GM18867 (cell line): ENCODE results near the gene ACAA1.
"Not testable (repeated sequence)": the region's sequence is repeated elsewhere in the genome, so short reads cannot be mapped to it uniquely, and the experiment has no call there.

Experiments
- ATAC-seq: cut with Tn5 transposase; IDR thresholded peaks from one replicate; pipeline ENCODE4 v1.9.1; 2021; ENCODE audit warnings: mild to moderate bottlenecking, moderate library complexity; ENCODE audit not compliant: unreplicated experiment

Gene ACAA1

GRCh38 chr3:38083871-38084333 is 53.0 kb downstream of the ACAA1 start:
- ATAC-seq: no peak

DNA sequence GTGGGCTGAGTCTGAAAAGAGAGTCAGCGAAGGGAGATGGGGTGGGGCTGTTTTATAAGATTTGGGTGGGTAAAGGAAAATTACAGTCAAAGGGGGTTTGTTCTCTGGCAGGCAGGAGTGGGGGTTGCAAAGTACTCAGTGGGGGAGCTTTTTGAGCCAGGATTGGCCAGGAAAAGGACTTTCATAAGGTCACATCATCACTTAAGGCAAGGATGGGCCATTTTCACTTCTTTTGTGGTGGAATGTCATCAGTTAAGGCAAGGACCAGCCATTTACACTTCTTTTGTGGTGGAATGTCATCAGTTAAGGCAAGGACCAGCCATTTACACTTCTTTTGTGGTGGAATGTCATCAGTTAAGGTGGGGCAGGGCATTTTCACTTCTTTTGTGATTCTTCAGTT is 53.7 kb downstream of the ACAA1 start:
- not testable (repeated sequence) for ATAC-seq

GRCh38 chr3:38082296-38082695 is 54.6 kb downstream of the ACAA1 start:
- ATAC-seq: not testable (repeated sequence)

DNA sequence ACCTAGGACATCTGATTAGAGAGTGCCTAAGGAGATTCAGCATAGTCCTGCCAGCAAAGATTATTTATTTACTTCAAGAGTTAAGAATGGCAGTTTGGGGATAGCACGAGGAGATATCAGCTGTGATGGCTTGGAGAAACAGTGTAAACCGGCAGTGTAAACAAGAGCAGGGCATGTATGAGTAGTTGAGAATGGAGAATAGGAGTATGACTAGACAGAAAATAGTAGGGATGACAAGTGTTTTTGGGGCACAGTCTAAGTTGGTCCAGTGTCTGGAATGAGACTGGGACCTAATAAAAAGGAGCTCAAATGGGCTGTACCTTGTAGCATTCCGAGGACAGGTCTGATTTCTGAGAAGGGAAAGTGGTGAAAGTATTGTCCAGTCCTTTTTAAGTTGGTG is 59.9 kb downstream of the ACAA1 start:
- ATAC-seq: not testable (repeated sequence)
